Erythroblast (primary cell): Measurements from ENCODE around the gene TMEM50B.
"Not testable (repeated sequence)": the region's sequence is repeated elsewhere in the genome, so short reads cannot be mapped to it uniquely, and the experiment has no call there.

Source experiments
- DNase-seq, 2 experiments: peaks; one replicate each; lab custom pipeline; 2025; lab: John Stamatoyannopoulos, UW
- GATA1 ChIP-seq: IDR thresholded peaks from 2 replicates; pipeline ENCODE4 v1.6.1; 2011; ENCODE audit warnings: low read depth, mild to moderate bottlenecking, control low read depth, low read length, moderate library complexity
- POLR2A ChIP-seq: IDR thresholded peaks from 2 replicates; pipeline ENCODE4 v1.6.1; 2011; ENCODE audit warnings: mild to moderate bottlenecking, low read length

TMEM50B gene

DNA sequence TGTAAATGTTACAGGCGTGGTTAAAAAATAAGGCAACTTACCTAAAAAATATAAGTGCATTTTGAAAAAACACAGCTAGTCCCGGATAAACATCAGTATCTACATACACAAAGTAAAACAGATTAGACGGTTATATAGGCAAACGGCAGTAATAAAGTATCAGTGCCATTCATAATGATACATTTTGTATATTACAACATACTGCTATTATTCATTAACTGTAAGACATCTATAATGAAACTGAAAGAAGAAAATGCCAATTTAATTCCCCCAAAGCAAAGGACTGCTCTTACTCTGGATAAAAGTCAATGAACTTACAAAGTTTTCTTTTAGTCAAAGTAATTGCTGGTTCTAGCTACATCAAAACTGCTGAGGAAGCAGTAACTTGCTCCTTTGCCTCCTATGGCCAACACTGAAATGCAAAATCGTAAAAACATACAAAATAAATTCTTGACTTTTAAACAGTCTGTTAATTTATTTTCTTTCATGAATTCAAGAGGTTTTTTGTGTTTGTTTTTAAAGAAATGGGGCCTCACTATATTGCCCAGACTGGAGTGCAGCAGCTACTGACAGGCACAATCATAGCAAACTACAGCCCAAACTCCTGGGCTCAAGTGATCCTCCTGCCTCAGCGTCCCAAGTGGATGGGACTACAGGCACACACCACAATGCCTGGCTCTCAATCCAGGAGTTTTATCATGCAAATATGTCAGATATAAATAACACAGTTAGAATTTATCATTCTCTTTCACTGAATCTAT, 23.9 kb downstream of the TMEM50B start:
- TF ChIP-seq GATA1 (no peak), POLR2A (no peak)
- no peak for DNase-seq

DNA sequence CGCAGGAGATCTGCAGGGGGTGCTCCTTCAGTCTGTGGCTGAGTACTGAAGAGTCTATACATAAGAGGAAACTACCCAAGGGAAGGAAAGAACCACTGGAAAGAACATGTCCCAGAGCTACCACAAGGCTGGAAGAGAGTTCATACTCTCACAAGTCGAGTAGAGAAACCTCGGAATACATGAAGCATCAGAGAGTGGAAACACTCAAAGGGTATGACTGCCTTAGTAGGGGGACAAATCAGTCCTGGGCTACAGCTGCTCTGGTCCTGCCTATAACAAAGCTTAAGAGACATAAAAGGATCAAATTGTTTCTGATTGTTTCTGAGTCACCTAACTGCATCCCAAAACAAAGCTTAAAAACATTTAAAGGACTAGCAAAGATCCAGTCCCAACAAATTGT, 27.4 kb downstream of the TMEM50B start:
- no peak for DNase-seq
- TF ChIP-seq POLR2A, result no peak
- TF ChIP-seq GATA1, result no peak

DNA sequence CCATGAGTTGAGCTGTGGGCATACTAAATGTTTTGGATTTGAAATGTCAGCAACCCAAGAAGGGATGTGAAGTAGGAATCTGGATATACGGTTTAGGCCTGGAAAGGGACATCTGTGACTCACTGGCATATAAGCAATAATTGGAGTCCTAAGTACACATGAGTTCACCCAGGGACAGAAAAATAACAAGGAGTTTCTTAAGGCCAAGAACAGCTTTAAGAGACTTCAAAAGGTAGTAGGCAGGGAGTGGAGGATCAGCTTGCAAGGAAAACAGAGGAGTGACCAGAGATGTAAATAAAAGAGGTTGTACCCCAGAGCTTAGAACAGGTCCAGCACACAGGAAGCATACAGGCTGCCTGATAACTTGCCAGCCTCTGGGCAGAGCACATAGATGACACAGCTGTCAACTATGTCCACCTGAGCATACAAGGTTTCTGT, 28.1 kb downstream of the TMEM50B start:
- TF ChIP-seq POLR2A, result no peak
- no peak for TF ChIP-seq GATA1
- DNase-seq, result no peak

GRCh38 chr21:33449616-33450015, 30.2 kb downstream of the TMEM50B start:
- DNase-seq, result peak in 1 of 2 experiments; percentile 20
- TF ChIP-seq POLR2A (no peak), GATA1 (no peak)

GRCh38 chr21:33446620-33447019, 33.2 kb downstream of the TMEM50B start:
- DNase-seq, result not testable (repeated sequence)

DNA sequence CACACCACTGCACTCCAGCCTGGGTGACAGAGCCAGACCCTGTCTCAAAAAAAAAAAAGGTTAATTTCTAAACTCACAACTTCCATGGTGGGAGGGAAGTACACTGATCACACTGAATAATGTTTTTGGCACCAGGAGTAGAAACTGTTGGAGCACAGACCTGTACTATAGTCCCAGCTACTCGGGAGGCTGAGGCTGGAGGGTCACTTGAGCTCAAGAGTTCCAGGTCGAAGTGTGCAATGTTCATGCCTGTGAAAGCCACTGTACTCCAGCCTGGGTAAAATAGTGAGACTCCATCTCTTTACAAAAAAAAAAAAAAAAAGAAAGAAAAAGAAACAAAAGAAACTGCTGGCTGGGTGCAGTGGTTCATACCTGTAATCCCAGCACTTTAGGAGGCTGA, 35.3 kb downstream of the TMEM50B start:
- DNase-seq, result no peak
- TF ChIP-seq GATA1 (no peak), POLR2A (no peak)

GRCh38 chr21:33443194-33443593, 36.6 kb downstream of the TMEM50B start:
- TF ChIP-seq POLR2A (no peak), GATA1 (no peak)
- no peak for DNase-seq

DNA sequence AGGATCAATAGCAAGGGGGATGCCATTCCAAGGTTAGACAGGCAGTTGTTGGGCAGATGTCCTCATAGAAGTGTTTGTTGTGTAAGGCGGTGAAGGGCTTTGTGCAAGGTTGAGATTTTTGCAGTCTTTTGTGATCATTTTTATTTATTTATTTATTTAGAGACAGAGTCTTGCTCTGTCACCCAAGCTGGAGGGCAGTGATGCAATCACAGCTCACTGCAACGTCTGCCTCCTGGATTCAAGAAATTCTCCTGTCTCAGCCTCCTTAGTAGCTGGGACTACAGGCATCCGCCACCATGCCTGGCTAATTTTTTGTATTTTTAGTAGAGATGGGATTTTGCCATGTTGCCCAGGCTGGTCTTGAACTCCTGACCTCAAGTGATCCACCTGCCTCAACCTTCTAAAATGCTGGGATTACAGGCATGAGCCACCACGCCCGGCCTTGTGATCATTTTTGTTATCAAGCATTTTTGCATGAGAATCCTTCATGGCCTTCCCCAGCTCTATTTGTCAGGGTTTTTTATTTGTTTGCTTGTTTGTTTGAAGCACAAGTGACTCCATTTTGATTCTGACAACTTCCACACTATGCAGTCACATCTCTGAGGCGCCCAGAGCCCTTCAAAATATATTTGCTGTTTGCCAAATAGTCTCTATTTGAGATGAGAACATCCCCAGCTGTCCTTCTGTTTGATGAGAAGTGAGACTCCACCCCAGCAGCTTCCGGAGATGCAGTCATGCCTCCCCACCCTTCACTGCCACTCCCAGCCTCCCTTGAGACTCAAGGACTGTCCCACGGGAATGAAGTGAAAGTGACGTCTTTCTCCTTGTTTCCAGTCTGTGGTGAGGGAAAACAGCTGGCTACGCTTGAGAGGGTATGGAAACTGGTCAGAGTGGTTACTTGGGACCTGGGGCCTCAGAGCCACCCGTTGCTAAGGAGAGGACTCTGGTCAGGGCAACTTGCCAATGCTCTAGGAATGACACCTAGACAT, 38.0 kb downstream of the TMEM50B start:
- peak in 1 of 2 experiments; percentile 10 for DNase-seq
- TF ChIP-seq GATA1 (no peak), POLR2A (no peak)

DNA sequence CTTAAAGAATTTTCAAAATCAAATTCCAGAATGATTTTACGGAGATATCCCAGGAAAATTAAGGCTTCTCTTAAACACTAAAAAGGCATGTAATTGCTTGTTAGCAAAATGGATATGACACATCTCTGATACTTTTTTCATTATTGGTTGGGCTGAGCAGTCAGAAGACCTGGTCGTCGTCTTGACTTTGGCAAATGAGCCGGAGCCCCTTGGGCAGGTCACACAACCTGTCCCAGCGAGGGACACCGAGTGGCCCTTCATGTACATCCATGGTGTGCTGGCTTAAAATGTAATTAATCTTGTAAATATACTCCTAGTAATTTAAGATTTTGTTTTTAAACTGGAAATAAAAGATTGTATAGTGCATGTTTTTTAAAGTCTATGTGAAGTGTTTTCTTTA, 42.6 kb downstream of the TMEM50B start:
- TF ChIP-seq GATA1 (no peak), POLR2A (no peak)

GRCh38 chr21:33434770-33435360, 44.9 kb downstream of the TMEM50B start:
- TF ChIP-seq GATA1 (no peak), POLR2A (no peak)
- DNase-seq, result no peak

More for the DNA sequence above, 42.6 kb downstream of the TMEM50B start:
- no peak for DNase-seq

DNA sequence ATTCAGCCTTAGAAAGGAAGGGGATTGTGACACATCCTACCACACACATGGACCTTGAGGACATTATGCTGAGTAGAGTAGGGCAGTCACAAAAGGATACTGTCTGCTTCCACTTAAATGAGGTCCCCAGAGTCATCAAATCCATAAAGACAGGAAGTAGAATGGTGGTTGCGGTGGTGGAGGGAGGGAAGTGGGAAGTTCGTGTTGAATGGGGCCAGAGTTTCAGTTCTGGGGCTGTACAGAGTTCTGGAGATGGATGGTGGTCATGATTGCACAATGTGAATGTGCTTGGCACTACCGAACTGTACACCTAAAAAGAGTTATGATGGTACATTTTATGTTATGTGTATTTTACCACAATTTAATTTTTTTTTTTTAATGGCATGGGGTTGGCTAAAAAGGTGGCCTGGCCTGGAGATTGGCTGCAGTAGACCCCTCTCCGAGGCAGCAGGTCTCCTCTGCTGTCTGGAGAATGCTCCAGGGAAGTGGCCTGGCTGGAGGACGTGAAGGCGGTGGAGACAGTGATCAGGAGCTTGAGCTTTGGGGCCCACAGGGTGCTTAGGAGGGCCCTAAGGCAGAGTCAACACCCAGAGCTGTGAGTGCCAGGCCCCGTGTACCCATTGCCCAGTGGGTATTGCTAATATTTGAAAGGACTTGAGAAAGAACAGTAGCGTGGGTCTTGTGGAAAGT, 46.2 kb downstream of the TMEM50B start:
- DNase-seq, result no peak

DNA sequence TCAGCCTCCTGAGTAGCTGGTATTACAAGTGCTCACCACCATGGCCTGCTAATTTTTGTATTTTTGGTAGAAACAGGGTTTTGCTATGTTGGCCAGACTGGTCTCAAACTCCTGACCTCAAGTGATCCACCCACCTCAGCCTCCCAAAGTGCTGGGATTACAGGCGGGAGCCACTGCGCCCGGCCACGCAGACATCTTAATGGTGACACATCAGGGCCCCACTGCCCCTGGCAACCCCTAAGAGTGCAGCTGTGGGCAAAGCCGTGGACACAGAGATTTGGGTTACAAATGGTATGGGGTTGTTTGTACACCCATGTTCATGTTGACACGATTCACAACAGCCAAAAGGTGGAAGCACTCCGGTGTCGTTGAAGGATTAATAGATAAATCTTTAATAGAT, 46.8 kb downstream of the TMEM50B start:
- no peak for DNase-seq
- TF ChIP-seq GATA1, result no peak
- no peak for TF ChIP-seq POLR2A

More for the DNA sequence above, 46.2 kb downstream of the TMEM50B start:
- no peak for TF ChIP-seq GATA1
- no peak for TF ChIP-seq POLR2A

DNA sequence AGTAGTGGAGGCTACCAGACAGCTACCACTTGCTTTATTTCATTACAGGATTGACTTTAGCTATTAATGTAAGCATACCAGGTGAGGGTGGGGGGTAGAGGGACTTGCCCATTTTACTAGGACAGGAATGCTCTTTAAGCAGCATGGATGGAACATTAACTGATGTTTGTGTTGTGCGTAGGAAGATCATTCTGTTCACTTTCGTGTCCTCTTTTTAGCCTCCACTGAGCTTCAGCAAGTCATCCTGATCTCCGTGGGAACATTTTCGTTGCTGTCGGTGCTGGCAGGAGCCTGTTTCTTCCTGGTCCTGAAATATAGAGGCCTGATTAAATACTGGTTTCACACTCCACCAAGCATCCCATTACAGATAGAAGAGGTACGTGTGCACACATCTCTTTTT, 47.3 kb downstream of the TMEM50B start:
- no peak for DNase-seq
- TF ChIP-seq GATA1 (no peak), POLR2A (no peak)

- no peak for DNase-seq
- TF ChIP-seq POLR2A (no peak), GATA1 (no peak)
Measured at GRCh38 chr21:33430858-33431257, 48.9 kb downstream of the TMEM50B start.
